ENCODE data around the gene GCNT2. TPM values are rescaled to one million over a fixed set of nuclear protein-coding genes. Genes with fewer than 3 reads are reported as not detected.
"Not testable (repeated sequence)": the region's sequence is repeated elsewhere in the genome, so short reads cannot be mapped to it uniquely, and the experiment has no call there.

Gene GCNT2
- total RNA-seq, 1 donor from 2014 or later: 12.4 TPM

DNA sequence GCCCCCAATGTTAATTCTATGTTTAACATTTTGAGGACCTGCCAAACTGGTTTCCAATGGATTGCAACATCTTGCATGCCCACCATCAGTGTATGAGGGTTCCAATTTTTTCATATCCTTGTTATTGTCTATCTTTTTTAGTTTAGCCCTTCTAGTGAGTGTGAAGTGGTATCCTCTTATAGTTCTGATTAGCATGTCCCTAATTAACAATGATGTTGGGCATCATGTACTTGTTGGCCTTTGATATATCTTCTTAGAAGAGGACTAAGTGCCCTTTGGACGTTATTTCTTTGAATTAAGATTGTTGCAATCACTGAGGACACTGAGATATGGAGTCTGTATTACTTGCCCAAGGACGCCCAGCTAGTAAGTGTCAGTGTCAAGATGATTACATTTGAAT lies 22.3 kb downstream of the GCNT2 start:
- DNase-seq (ENCODE audit: extremely low read depth, low read depth, low spot score): no peak

GRCh38 chr6:10545482-10545881 lies 24.3 kb downstream of the GCNT2 start:
- no peak for DNase-seq (ENCODE audit: extremely low read depth, low read depth, low spot score)

DNA sequence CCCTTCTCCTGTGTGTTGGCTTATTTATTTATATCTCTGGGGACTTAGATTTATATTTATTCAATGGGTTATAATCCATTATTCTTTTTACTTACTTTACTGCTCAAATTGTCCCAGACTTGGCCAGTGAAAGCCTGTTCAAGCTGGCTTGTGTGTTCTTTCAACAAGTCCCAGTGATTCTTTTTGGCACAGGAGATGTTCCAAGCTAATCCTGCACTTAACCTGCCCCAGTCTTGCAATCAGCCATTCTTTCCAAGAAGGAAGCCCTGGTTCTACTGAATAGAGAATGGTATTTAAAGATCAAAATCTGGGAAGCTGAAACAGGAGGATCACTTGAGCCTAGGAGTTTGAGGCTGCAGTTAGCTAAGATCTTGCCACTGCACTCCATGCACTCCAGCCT lies 26.7 kb downstream of the GCNT2 start:
- DNase-seq (ENCODE audit: extremely low read depth, low read depth, low spot score): no peak

GRCh38 chr6:10550764-10551163 lies 29.6 kb downstream of the GCNT2 start:
- no peak for DNase-seq (ENCODE audit: extremely low read depth, low read depth, low spot score)

- no peak for DNase-seq (ENCODE audit: extremely low read depth, low read depth, low spot score)
These were observed 31.2 kb downstream of the GCNT2 start for GRCh38 chr6:10552270-10552810.

- no peak for DNase-seq (ENCODE audit: extremely low read depth, low read depth, low spot score)
These were observed 32.7 kb downstream of the GCNT2 start for GRCh38 chr6:10553871-10554270.

DNA sequence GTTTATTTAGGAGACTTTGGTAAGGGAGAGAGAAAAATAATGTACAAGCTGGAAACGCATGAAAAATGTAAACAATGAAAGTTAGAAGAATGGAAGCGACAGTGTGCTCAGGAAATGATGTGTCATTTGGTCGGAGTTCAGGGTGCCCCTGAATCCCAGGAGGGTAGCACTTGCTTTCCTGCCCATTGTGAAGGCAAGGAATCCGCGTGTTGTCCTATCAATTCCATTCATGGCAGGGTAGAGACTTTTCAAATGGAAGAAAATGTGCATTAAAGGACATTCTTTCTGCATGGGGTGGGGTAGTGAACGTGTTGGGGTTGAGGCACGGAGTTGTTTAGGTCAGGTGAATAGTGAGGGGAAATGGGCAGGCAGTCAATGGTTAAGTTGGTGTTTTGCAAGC lies 33.7 kb downstream of the GCNT2 start:
- no peak for DNase-seq (ENCODE audit: extremely low read depth, low read depth, low spot score)

- no peak for DNase-seq (ENCODE audit: extremely low read depth, low read depth, low spot score)
These were observed 34.6 kb downstream of the GCNT2 start for GRCh38 chr6:10555625-10556309.

- DNase-seq (ENCODE audit: extremely low read depth, low read depth, low spot score): no peak
These were observed 35.4 kb downstream of the GCNT2 start for GRCh38 chr6:10556589-10556988.

GRCh38 chr6:10556992-10557391 lies 35.8 kb downstream of the GCNT2 start:
- no peak for DNase-seq (ENCODE audit: extremely low read depth, low read depth, low spot score)

DNA sequence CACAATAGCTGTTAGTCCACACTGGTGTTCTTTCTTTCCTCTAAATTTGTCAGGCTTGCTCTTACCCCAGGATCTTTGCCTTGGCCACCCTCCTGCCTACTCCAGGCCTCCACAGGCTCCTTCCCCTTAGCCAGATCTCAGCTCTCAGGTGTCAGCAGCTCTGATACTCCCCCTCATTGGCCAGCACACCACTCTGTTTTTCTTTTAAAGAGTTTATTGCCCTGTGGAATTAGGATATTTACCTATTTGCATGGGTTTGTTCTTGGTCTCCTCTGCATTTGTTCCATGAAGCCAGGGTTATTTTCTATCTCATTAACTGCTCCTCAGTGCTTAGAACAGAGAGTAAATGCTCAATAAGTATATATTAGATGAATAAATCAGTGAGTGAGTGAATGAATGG lies 36.8 kb downstream of the GCNT2 start:
- no peak for DNase-seq (ENCODE audit: extremely low read depth, low read depth, low spot score)

DNA sequence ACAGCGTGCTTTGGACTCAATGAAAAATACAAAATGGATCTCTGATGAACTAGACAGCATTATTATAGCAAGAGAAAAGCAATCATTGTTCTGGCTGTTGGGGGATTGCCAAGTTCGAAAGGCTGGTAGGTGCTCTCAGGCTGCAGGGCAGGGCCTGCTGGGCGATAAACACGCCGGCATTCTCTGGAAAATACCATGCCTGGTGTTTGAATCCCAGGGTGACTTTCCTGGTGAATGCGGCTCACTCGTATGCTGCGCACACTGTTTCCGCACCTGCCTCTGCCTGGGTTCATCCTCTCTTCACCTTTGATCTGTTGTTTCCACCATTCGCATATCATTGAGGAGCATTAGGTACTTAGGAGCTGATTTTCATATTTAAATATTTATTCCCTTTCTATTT lies 37.4 kb downstream of the GCNT2 start:
- no peak for DNase-seq (ENCODE audit: extremely low read depth, low read depth, low spot score)

DNA sequence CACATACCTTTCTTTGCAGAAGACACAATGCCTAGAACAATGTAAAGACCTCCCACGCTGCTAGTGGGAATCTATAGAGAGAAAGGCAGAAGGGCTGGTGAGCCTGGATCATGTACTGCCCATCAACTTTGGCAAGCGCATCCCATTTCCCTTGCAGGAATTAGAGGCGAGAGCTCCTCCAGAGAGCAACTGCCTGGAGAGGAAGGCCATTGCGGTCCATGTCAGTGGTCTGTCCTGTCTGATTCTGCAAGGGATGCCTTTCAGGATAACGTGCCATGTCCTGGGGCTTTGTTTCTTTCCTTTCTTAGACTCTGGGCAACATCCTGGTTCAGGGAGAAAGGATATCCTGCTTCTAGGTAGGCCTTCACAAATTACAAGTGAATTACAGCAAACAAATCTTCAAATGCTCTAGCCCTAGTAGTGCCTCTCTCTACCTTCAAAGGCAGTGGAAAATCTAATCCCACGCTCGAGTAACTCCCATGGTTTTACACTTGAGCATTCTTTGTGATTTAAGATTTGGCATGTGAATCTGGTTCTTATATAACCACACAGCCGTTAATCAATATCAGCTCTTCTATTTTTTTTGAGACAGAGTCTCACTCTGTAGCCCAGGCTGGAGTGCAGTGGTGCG lies 38.5 kb downstream of the GCNT2 start:
- DNase-seq (ENCODE audit: extremely low read depth, low read depth, low spot score): no peak

GRCh38 chr6:10561611-10562199 lies 40.6 kb downstream of the GCNT2 start:
- no peak for DNase-seq (ENCODE audit: extremely low read depth, low read depth, low spot score)

DNA sequence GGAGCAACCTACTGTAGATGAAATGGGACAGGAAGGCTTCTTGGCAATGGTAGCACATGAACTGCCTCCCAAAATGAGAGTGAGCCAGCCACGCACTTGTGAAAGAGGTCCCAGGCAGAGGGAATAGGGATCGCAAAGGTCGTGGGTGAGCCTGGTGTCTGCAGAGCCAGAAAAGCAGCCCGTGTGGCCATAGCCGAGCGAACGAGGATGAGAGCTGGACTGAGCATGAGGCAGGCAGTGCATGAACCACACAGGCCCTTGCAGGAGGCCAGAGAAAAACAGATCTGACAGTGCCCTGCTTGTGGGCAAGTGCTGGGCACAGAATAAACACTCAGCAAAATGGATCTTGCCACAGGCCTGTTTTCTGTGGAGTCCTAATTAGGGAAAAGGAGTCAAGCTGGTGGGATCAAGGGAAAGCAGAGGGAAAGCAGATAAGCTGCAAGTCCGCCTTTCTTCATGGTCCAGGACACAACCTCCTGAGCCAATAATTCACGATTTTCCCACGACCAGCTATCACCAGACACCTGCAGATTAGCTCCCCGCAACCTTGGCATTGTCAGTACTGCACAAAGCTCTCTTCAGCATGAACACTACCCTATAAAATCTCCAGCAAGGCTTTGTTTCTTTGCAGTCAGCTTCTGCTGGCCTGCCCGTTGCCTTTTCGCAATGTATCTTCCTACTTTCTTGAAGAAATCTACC lies 44.0 kb downstream of the GCNT2 start:
- no peak for DNase-seq (ENCODE audit: extremely low read depth, low read depth, low spot score)

DNA sequence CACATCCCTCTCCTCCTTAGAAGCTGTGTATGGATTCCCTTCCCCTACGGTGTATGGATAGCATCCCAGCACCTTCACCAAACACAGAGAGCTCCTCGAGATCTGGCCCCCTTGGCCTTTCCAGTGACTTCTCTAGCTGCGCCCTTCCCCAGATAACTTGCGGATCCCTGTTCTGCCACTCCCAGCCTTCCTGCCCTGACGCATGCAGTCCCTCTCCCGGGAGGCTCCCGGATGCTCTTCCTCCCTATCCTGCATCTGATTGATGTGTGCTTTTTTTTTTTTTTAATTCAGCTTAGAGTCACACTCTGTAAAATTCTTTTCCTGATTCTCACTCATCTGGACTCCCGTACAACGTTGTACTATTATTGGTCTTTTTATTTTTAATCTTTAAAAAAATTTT lies 44.8 kb downstream of the GCNT2 start:
- no peak for DNase-seq (ENCODE audit: extremely low read depth, low read depth, low spot score)

GRCh38 chr6:10567256-10568026 lies 46.3 kb downstream of the GCNT2 start:
- no peak for DNase-seq (ENCODE audit: extremely low read depth, low read depth, low spot score)

- DNase-seq (ENCODE audit: extremely low read depth, low read depth, low spot score): no peak
These were observed 48.4 kb downstream of the GCNT2 start for GRCh38 chr6:10569392-10570127.

DNA sequence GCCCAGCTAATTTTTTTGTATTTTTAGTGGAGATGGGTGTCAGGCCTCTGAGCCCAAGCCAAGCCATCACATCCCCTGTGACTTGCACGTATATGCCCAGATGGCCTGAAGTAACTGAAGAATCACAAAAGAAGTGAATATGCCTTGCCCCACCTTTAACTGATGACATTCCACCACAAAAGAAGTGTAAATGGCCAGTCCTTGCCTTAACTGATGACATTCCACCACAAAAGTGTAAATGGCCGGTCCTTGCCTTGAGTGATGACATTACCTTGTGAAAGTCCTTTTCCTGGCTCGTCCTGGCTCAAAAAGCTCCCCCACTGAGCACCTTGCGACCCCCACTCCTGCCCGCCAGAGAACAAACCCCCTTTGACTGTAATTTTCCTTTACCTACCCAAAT lies 54.4 kb downstream of the GCNT2 start:
- DNase-seq (ENCODE audit: extremely low read depth, low read depth, low spot score): not testable (repeated sequence)

DNA sequence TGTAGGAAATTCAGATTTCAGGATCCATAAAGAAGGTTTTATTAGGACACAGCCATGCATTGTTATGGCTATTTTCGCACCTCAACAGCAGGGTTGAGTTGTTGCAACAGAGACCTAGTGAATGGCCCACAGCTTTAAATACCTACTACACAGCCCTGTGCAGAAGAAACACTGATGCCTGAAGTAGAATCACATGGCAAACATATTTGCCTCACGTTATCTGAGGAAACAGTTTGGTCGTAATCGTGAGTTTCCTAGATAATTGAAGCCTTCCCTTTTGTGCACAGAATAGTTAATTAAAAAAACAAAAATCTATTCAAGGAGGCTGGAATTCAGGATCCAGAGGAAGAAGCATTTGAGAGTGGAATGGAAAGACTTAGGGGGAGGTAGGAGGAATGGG lies 55.1 kb downstream of the GCNT2 start:
- no peak for DNase-seq (ENCODE audit: extremely low read depth, low read depth, low spot score)

Data from glomerular endothelial cell (primary cell).